ENCODE data around the gene PABPC1L.
A peak's percentile ranks its signal among the peaks of the same experiment; 100 is the strongest.

DNA sequence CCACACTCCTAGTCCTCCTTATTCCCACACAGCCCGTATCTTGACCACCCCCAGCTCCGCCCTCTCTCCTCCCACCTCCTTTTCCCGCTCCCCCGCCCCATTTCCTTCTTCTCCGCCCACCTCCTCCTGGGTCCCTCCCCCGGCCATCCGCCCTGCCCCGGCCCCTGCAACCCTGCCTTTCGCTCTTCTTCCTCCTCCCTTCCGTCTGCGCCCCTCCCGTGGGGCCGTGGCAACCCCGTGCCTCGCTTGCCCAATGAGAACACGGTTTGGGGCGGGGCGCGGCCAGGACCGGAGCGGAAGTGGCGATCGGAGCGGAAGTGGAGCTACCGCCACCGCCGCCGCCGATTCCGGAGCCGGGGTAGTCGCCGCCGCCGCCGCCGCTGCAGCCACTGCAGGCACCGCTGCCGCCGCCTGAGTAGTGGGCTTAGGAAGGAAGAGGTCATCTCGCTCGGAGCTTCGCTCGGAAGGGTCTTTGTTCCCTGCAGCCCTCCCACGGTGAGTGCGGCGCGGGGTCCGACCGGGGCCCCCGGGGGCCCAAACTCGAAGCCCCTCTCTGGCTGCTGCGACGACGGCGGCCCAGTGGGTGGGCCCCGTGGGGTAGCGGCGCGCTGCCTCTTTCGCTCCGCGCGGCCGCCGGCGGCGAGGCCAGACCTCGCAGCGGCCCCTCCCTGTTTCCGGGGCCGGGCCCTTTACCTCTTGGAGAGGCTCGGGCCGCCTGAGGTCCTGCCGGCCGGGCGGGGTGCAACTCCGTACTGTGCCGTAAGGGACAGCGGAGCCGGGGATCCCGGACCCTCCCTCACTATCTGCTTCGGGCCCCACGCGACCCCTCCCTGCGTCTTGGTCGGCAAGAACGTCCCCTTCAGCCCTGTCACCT, 24.2 kb upstream of the PABPC1L start, which contains the start of gene YWHAB:
- TF ChIP-seq POLR2AphosphoS5 (IDR thresholded peaks at IDR 0.05) (peak; percentile 80), POLR2A (IDR thresholded peaks at IDR 0.05) (peak; percentile 79 to 86), EP300 (IDR thresholded peaks at IDR 0.05) (no peak)
- TF ChIP-seq, protein P1, sequence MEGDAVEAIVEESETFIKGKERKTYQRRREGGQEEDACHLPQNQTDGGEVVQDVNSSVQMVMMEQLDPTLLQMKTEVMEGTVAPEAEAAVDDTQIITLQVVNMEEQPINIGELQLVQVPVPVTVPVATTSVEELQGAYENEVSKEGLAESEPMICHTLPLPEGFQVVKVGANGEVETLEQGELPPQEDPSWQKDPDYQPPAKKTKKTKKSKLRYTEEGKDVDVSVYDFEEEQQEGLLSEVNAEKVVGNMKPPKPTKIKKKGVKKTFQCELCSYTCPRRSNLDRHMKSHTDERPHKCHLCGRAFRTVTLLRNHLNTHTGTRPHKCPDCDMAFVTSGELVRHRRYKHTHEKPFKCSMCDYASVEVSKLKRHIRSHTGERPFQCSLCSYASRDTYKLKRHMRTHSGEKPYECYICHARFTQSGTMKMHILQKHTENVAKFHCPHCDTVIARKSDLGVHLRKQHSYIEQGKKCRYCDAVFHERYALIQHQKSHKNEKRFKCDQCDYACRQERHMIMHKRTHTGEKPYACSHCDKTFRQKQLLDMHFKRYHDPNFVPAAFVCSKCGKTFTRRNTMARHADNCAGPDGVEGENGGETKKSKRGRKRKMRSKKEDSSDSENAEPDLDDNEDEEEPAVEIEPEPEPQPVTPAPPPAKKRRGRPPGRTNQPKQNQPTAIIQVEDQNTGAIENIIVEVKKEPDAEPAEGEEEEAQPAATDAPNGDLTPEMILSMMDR (IDR thresholded peaks at IDR 0.05): peak in 2 of 4 experiments; percentile 36 to 40
